ENCODE data around the gene ISYNA1. TPM values are rescaled to one million over a fixed set of nuclear protein-coding genes. Genes with fewer than 3 reads are reported as not detected.
A peak's percentile ranks its signal among the peaks of the same experiment; 100 is the strongest.

The ISYNA1 gene
- total RNA-seq, 1 experiment from 2014 or later, result 6.8 TPM

GRCh38 chr19:18478545-18479311 lies 40.8 kb upstream of the ISYNA1 start:
- Mint-ChIP-seq H3K27ac (ENCODE audit: low read depth, unreplicated experiment) (peak overlapping the region; percentile 84), H3K27me3 (ENCODE audit: insufficient read depth, unreplicated experiment) (no peaks in the 10 kb centered on the region), H3K4me1 (ENCODE audit: insufficient read depth, unreplicated experiment) (peaks cover 35% of the 10 kb centered on the region), H3K36me3 (ENCODE audit: insufficient read depth, unreplicated experiment) (peaks cover 1% of the 10 kb centered on the region), H3K9me3 (ENCODE audit: unreplicated experiment) (no peaks in the 10 kb centered on the region), H3K4me3 (ENCODE audit: unreplicated experiment) (peak overlapping the region; percentile 50)
- DNase-seq (ENCODE audit: unreplicated experiment), result peak; percentile 94
- intact Hi-C loops (cut with micrococcal nuclease), result loop anchor here (10.0 kb wide), 1 partner anchor 196 kb away; no protein-coding TSS in a partner anchor
- CTCF ChIA-PET, result interaction anchor here (0.6 to 1.4 kb wide), 7 partner anchors 9 to 1351 kb away, joined by 3 to 6 read pairs (median 3); no protein-coding TSS in a partner anchor
- BruUV-seq (replicated peaks), result TSS peak; percentile 25
- no peak for TF ChIP-seq CTCF (IDR thresholded peaks at IDR 0.05; ENCODE audit: unreplicated experiment)
- POLR2A ChIA-PET, result no interaction called here

GRCh38 chr19:18477974-18478373 lies 40.0 kb upstream of the ISYNA1 start:
- Mint-ChIP-seq H3K4me3 (ENCODE audit: unreplicated experiment) (no peak overlapping the region), H3K27me3 (ENCODE audit: insufficient read depth, unreplicated experiment) (no peaks in the 10 kb centered on the region), H3K36me3 (ENCODE audit: insufficient read depth, unreplicated experiment) (peaks cover 6% of the 10 kb centered on the region), H3K27ac (ENCODE audit: low read depth, unreplicated experiment) (peak overlapping the region; percentile 35), H3K4me1 (ENCODE audit: insufficient read depth, unreplicated experiment) (peaks cover 31% of the 10 kb centered on the region), H3K9me3 (ENCODE audit: unreplicated experiment) (no peaks in the 10 kb centered on the region)
- CTCF ChIA-PET, result interaction anchor here (0.6 to 1.4 kb wide), 4 partner anchors 8 to 293 kb away, joined by 3 to 6 read pairs (median 4); no protein-coding TSS in a partner anchor
- intact Hi-C loops (cut with micrococcal nuclease), result loop anchor here (10.0 kb wide), 1 partner anchor 197 kb away; no protein-coding TSS in a partner anchor
- DNase-seq (ENCODE audit: unreplicated experiment), result no peak
- no peak for TF ChIP-seq CTCF (IDR thresholded peaks at IDR 0.05; ENCODE audit: unreplicated experiment)
- no TSS peak for BruUV-seq (replicated peaks)
- POLR2A ChIA-PET, result interaction anchor here (0.5 kb wide), 1 partner anchor 758 kb away, joined by 3 read pairs; no protein-coding TSS in a partner anchor

- intact Hi-C loops (cut with micrococcal nuclease), result loop anchor here (10.0 kb wide), 1 partner anchor 198 kb away; no protein-coding TSS in a partner anchor
- Mint-ChIP-seq H3K36me3 (ENCODE audit: insufficient read depth, unreplicated experiment) (peaks cover 6% of the 10 kb centered on the region), H3K27ac (ENCODE audit: low read depth, unreplicated experiment) (peak overlapping the region; percentile 35), H3K9me3 (ENCODE audit: unreplicated experiment) (no peaks in the 10 kb centered on the region), H3K27me3 (ENCODE audit: insufficient read depth, unreplicated experiment) (no peaks in the 10 kb centered on the region), H3K4me1 (ENCODE audit: insufficient read depth, unreplicated experiment) (peaks cover 34% of the 10 kb centered on the region), H3K4me3 (ENCODE audit: unreplicated experiment) (no peak overlapping the region)
- TF ChIP-seq CTCF (IDR thresholded peaks at IDR 0.05; ENCODE audit: unreplicated experiment), result no peak
- BruUV-seq (replicated peaks), result no TSS peak
- ChIA-PET CTCF (interaction anchor here (1.0 kb wide), 1 partner anchor 43 kb away, joined by 4 read pairs; no protein-coding TSS in a partner anchor), POLR2A (no interaction called here)
- no peak for DNase-seq (ENCODE audit: unreplicated experiment)
Measured at GRCh38 chr19:18477042-18477779, 39.3 kb upstream of the ISYNA1 start.

GRCh38 chr19:18476507-18477041 lies 38.6 kb upstream of the ISYNA1 start:
- Mint-ChIP-seq H3K4me1 (ENCODE audit: insufficient read depth, unreplicated experiment) (peaks cover 34% of the 10 kb centered on the region), H3K27me3 (ENCODE audit: insufficient read depth, unreplicated experiment) (no peaks in the 10 kb centered on the region), H3K9me3 (ENCODE audit: unreplicated experiment) (no peaks in the 10 kb centered on the region), H3K4me3 (ENCODE audit: unreplicated experiment) (no peak overlapping the region), H3K36me3 (ENCODE audit: insufficient read depth, unreplicated experiment) (peaks cover 6% of the 10 kb centered on the region), H3K27ac (ENCODE audit: low read depth, unreplicated experiment) (no peak overlapping the region)
- no peak for TF ChIP-seq CTCF (IDR thresholded peaks at IDR 0.05; ENCODE audit: unreplicated experiment)
- CTCF ChIA-PET, result interaction anchor here (1.0 kb wide), 1 partner anchor 43 kb away, joined by 4 read pairs; no protein-coding TSS in a partner anchor
- BruUV-seq (replicated peaks), result no TSS peak
- POLR2A ChIA-PET, result no interaction called here
- DNase-seq (ENCODE audit: unreplicated experiment), result no peak
- intact Hi-C loops (cut with micrococcal nuclease), result loop anchor here (10.0 kb wide), 1 partner anchor 198 kb away; no protein-coding TSS in a partner anchor
